Measurements from ENCODE around the gene COL6A6.
"Not testable (repeated sequence)": the region's sequence is repeated elsewhere in the genome, so short reads cannot be mapped to it uniquely, and the experiment has no call there.

The COL6A6 gene

GRCh38 chr3:130537673-130538304, 20.8 kb downstream of the COL6A6 start:
- DNase-seq = no peak

DNA sequence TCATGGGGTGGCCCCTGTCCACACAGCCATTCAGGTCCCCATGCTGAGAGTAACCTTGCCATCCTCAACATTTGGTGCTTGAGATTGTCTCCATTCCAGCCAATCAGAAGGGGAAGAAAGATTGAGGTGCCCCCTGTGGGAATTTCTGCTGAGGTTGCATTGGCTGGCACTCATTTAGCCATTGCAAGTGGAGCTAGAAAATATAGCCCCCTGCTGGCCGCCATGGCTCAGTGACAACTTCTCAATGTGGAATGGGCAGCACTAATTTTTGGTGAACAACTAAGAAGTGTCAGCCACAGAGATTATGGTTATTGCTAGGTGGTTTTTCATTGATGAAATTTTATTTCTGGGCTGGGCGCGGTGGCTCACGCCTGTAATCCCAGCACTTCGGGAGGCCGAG, 22.0 kb downstream of the COL6A6 start:
- DNase-seq = peak in 17 of 56 donors; percentile 1 to 48 (median 8)

GRCh38 chr3:130543322-130543721, 26.3 kb downstream of the COL6A6 start:
- no peak for DNase-seq

GRCh38 chr3:130546920-130547679, 30.1 kb downstream of the COL6A6 start:
- no peak for DNase-seq

GRCh38 chr3:130547680-130548065, 30.7 kb downstream of the COL6A6 start:
- DNase-seq = not testable (repeated sequence)

DNA sequence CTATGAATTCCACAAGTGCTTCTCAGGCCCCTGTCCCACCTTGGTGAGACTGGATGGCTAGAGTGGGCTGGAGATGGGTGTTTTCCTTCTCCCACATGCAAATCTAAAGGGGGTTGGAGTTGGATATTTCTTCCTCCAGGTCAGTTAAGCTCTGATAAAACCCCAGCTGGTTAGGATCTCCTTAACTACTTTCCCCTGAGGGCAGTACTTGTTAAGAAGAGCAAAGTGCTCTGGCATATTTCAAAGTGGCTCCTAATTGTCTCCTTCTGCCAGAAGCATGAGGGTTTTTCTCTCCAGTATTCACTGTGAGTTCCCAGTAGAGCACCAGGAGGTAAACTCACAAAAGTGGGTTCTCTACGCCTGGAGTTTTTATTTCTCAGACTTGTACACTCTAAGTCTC, 31.4 kb downstream of the COL6A6 start:
- no peak for DNase-seq

- DNase-seq = no peak
These were observed 40.5 kb downstream of the COL6A6 start for GRCh38 chr3:130557336-130558035.

- DNase-seq = no peak
These were observed 41.4 kb downstream of the COL6A6 start for GRCh38 chr3:130558366-130558765.

DNA sequence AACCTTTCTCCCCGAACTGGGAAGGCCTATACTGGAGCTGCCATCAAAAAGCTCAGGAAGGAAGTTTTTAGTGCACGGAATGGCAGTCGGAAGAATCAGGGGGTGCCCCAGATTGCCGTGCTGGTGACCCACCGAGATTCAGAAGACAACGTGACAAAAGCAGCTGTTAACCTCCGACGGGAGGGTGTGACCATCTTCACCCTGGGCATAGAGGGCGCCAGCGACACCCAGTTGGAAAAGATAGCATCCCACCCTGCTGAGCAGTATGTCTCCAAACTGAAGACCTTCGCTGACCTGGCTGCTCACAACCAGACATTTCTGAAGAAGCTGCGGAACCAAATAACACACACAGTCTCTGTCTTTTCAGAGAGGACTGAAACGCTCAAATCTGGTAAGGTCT, 48.2 kb downstream of the COL6A6 start:
- DNase-seq = no peak
